AG10803 (cell line): ENCODE measurements around the gene SLC1A2.

ENCODE experiments used
- DNase-seq: peaks from one replicate; pipeline ENCODE4 v3.0.0; 2010; ENCODE audit warnings: low read depth
- H3K4me3 ChIP-seq: 2 replicates; pipeline ENCODE4 v1.5.1; 2011; ENCODE audit warnings: mild to moderate bottlenecking, low read length, control low read depth
- CTCF ChIP-seq: conservative IDR thresholded peaks from 2 replicates; pipeline ENCODE4 v1.5.1; 2011; ENCODE audit warnings: mild to moderate bottlenecking, low read length, control low read depth, inconsistent platforms

SLC1A2 gene

GRCh38 chr11:35323076-35323868 is 96.1 kb downstream of the SLC1A2 start:
- DNase-seq, result peak; percentile 53
- TF ChIP-seq CTCF, result no peak

GRCh38 chr11:35322318-35322979 is 96.9 kb downstream of the SLC1A2 start:
- H3K4me3 ChIP-seq, result no peak overlapping the region
- no peak for DNase-seq
- no peak for TF ChIP-seq CTCF

More at GRCh38 chr11:35323076-35323868, 96.1 kb downstream of the SLC1A2 start:
- H3K4me3 ChIP-seq, result no peak overlapping the region

GRCh38 chr11:35321532-35322317 is 97.6 kb downstream of the SLC1A2 start:
- no peak overlapping the region for H3K4me3 ChIP-seq
- DNase-seq, result peak; percentile 98
- no peak for TF ChIP-seq CTCF

- no peak overlapping the region for H3K4me3 ChIP-seq
- no peak for DNase-seq
- TF ChIP-seq CTCF, result no peak
Observed at GRCh38 chr11:35321111-35321510, 98.2 kb downstream of the SLC1A2 start.

GRCh38 chr11:35318977-35319925 is 100.1 kb downstream of the SLC1A2 start:
- H3K4me3 ChIP-seq, result no peak overlapping the region
- DNase-seq, result peak; percentile 49
- TF ChIP-seq CTCF, result no peak

- no peak overlapping the region for H3K4me3 ChIP-seq
- no peak for TF ChIP-seq CTCF
- DNase-seq, result no peak
Observed at GRCh38 chr11:35318309-35318708, 101.0 kb downstream of the SLC1A2 start.
